Measurements from ENCODE around the gene TCF21. TPM values are rescaled to one million over a fixed set of nuclear protein-coding genes. Genes with fewer than 3 reads are reported as not detected.
"Not testable (repeated sequence)": the region's sequence is repeated elsewhere in the genome, so short reads cannot be mapped to it uniquely, and the experiment has no call there.

The TCF21 gene
- total RNA-seq, 2 experiments from 2014 or later, result not detected

GRCh38 chr6:133918208-133918930 is 29.5 kb downstream of the TCF21 start:
- no peak overlapping the region for H3K4me3 Mint-ChIP-seq
- H3K36me3 Mint-ChIP-seq (ENCODE audit: low read depth), result no peaks in the 10 kb centered on the region
- POLR2A ChIA-PET, result no interaction called here
- no peak overlapping the region for H3K27ac Mint-ChIP-seq
- H3K27me3 Mint-ChIP-seq, result peaks cover 20% of the 10 kb centered on the region
- ATAC-seq (no peak), DNase-seq (no peak)
- CTCF ChIA-PET, result interaction anchor here (0.6 to 4.3 kb wide), 10 partner anchors 12 to 1088 kb away, joined by 3 to 48 read pairs (median 6); no protein-coding TSS in a partner anchor
- no peaks in the 10 kb centered on the region for H3K9me3 Mint-ChIP-seq
- intact Hi-C loops (cut with micrococcal nuclease), result loop anchor here (5.0 kb wide), 1 partner anchor 351 kb away; no protein-coding TSS in a partner anchor
- no peak for TF ChIP-seq CTCF (IDR thresholded peaks at IDR 0.05)
- H3K4me1 Mint-ChIP-seq (ENCODE audit: low read depth), result peaks cover 4% of the 10 kb centered on the region

- ChIA-PET CTCF (interaction anchor here (4.1 to 4.3 kb wide), 2 partner anchors 178 to 350 kb away, joined by 31 to 48 read pairs; no protein-coding TSS in a partner anchor), POLR2A (no interaction called here)
- H3K27ac Mint-ChIP-seq, result no peak overlapping the region
- no peaks in the 10 kb centered on the region for H3K9me3 Mint-ChIP-seq
- no peak for ATAC-seq
- intact Hi-C loops (cut with micrococcal nuclease), result loop anchor here (5.0 kb wide), 1 partner anchor 352 kb away; no protein-coding TSS in a partner anchor
- TF ChIP-seq CTCF (IDR thresholded peaks at IDR 0.05), result no peak
- peaks cover 4% of the 10 kb centered on the region for H3K4me1 Mint-ChIP-seq (ENCODE audit: low read depth)
- no peak overlapping the region for H3K4me3 Mint-ChIP-seq
- DNase-seq, result no peak
- H3K27me3 Mint-ChIP-seq, result peaks cover 14% of the 10 kb centered on the region
- no peaks in the 10 kb centered on the region for H3K36me3 Mint-ChIP-seq (ENCODE audit: low read depth)
Measured at GRCh38 chr6:133919362-133919761, 30.4 kb downstream of the TCF21 start.

- ATAC-seq (peak; percentile 84), DNase-seq (peak; percentile 89)
- peak; percentile 87 for TF ChIP-seq CTCF (IDR thresholded peaks at IDR 0.05)
- no peak overlapping the region for H3K4me3 Mint-ChIP-seq
- ChIA-PET POLR2A (no interaction called here), CTCF (interaction anchor here (0.7 to 9.3 kb wide), 33 partner anchors 8 to 959 kb away, joined by 3 to 410 read pairs (median 4); partner anchors contain the start of gene SLC2A12)
- H3K27ac Mint-ChIP-seq, result no peak overlapping the region
- peaks cover 4% of the 10 kb centered on the region for H3K4me1 Mint-ChIP-seq (ENCODE audit: low read depth)
- H3K36me3 Mint-ChIP-seq (ENCODE audit: low read depth), result no peaks in the 10 kb centered on the region
- H3K27me3 Mint-ChIP-seq, result peaks cover 9% of the 10 kb centered on the region
- no peaks in the 10 kb centered on the region for H3K9me3 Mint-ChIP-seq
- intact Hi-C loops (cut with micrococcal nuclease), result no loop called here
Measured at GRCh38 chr6:133921249-133921859, 32.4 kb downstream of the TCF21 start.

GRCh38 chr6:133923938-133924593 is 35.2 kb downstream of the TCF21 start:
- Mint-ChIP-seq H3K27me3 (peaks cover 20% of the 10 kb centered on the region), H3K4me1 (ENCODE audit: low read depth) (no peaks in the 10 kb centered on the region), H3K9me3 (no peaks in the 10 kb centered on the region), H3K27ac (no peak overlapping the region), H3K36me3 (ENCODE audit: low read depth) (no peaks in the 10 kb centered on the region), H3K4me3 (no peak overlapping the region)
- TF ChIP-seq CTCF (IDR thresholded peaks at IDR 0.05), result peak; percentile 89
- intact Hi-C loops (cut with micrococcal nuclease), result loop anchor here (1.0 kb wide), 2 partner anchors 141 to 173 kb away; no protein-coding TSS in a partner anchor
- ChIA-PET CTCF (interaction anchor here (0.6 to 9.3 kb wide), 72 partner anchors 8 to 1583 kb away, joined by 3 to 410 read pairs (median 5); partner anchors contain the start of gene SLC2A12), POLR2A (interaction anchor here (0.6 to 1.8 kb wide), 3 partner anchors 30 to 1263 kb away, joined by 3 to 6 read pairs (median 3); no protein-coding TSS in a partner anchor)
- ATAC-seq, result peak; percentile 82
- DNase-seq, result peak; percentile 76

- H3K27ac Mint-ChIP-seq; ATAC-seq; H3K36me3 Mint-ChIP-seq (ENCODE audit: low read depth); H3K4me3 Mint-ChIP-seq; DNase-seq; intact Hi-C loops (cut with micrococcal nuclease); H3K4me1 Mint-ChIP-seq (ENCODE audit: low read depth); POLR2A ChIA-PET: not testable (repeated sequence)
- Mint-ChIP-seq H3K27me3 (peaks cover 30% of the 10 kb centered on the region), H3K9me3 (peaks cover 10% of the 10 kb centered on the region)
- CTCF ChIA-PET, result interaction anchor here (1.1 to 4.4 kb wide), 4 partner anchors 9 to 166 kb away, joined by 5 to 30 read pairs (median 6); no protein-coding TSS in a partner anchor
Measured at GRCh38 chr6:133931221-133931620, 42.3 kb downstream of the TCF21 start.

GRCh38 chr6:133936352-133936751 is 47.4 kb downstream of the TCF21 start:
- ATAC-seq; H3K4me1 Mint-ChIP-seq (ENCODE audit: low read depth); H3K27ac Mint-ChIP-seq; POLR2A ChIA-PET; DNase-seq; H3K4me3 Mint-ChIP-seq; intact Hi-C loops (cut with micrococcal nuclease); H3K36me3 Mint-ChIP-seq (ENCODE audit: low read depth): not testable (repeated sequence)
- Mint-ChIP-seq H3K9me3 (peaks cover 12% of the 10 kb centered on the region), H3K27me3 (peaks cover 27% of the 10 kb centered on the region)
- CTCF ChIA-PET, result interaction anchor here (1.5 to 1.7 kb wide), 3 partner anchors 14 to 175 kb away, joined by 4 to 7 read pairs (median 5); no protein-coding TSS in a partner anchor

All from activated CD8-positive, alpha-beta T cell treated with anti-CD3 and anti-CD28 coated beads for 36 hours (primary cell).